Epithelial cell of esophagus (primary cell): ENCODE measurements around the gene PCNX4.

ENCODE experiments used
- DNase-seq: peaks from one replicate; pipeline ENCODE4 v3.0.0; 2010; ENCODE audit warnings: low read depth
- H3K4me3 ChIP-seq: 2 replicates; pipeline ENCODE4 v1.5.1; 2011; ENCODE audit warnings: mild to moderate bottlenecking, low read length, control low read depth
- CTCF ChIP-seq: IDR thresholded peaks from 2 replicates; pipeline ENCODE4 v1.5.1; 2011; ENCODE audit warnings: low read depth, mild to moderate bottlenecking, low read length, control low read depth, inconsistent platforms; ENCODE audit not compliant: insufficient read depth; ENCODE audit errors: missing control alignments

The PCNX4 gene

GRCh38 chr14:60161196-60162107 is 69.7 kb downstream of the PCNX4 start:
- no peak for TF ChIP-seq CTCF
- no peak overlapping the region for H3K4me3 ChIP-seq
- peak; percentile 67 for DNase-seq

GRCh38 chr14:60163693-60164092 is 72.0 kb downstream of the PCNX4 start:
- DNase-seq = no peak
- no peak overlapping the region for H3K4me3 ChIP-seq
- TF ChIP-seq CTCF = no peak

- TF ChIP-seq CTCF = no peak
- no peak for DNase-seq
- H3K4me3 ChIP-seq = peak overlapping the region; percentile 86
Observed at GRCh38 chr14:60164404-60164711, 72.6 kb downstream of the PCNX4 start.

DNA sequence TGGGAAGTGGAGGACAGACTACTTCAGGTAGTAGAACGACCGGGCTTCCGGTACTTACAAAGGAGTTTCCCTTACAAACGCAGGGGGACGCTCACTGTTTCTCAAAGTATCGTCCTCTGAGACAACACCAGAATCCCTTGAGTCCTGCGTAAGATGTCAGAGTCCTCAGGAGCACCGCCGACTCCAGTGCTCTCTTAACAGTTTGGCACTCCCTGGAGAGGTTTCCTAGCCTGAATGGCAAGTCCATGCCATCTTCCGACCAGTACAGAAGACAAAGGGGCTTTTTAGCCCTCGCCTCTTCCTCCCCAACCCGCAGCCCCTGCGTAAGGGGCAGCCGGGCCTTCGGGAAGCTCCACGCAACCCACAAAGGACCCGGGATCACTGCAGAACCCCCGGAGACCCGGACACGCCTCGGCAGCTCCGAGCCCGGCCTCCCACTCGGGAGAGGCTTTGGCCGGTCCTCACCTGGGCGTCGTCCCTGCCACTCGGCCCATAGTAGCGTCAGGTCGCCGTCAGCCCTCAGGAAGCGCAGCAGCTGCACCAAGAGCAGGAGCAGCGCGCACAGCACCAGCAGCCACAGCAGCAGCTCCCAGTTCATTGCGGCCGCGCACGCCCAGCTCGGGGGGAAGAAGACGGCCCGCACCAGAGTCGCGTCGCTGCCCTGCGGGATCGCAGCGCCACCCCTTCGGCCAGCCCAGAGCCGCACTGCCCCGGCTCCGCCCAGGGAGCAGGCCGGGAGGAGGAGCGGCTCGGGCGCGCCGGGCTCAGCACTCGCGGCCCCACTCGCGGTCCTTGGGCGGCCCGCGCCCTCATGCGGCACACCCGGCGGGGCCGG is 73.2 kb downstream of the PCNX4 start, which contains the start of gene DHRS7:
Gene DHRS7 (minus strand): TSS at position 687 of the 835 bp plus-strand sequence. CDS start 89 bp downstream, at position 598.
- peak; percentile 77 for DNase-seq
- TF ChIP-seq CTCF = no peak

DNA sequence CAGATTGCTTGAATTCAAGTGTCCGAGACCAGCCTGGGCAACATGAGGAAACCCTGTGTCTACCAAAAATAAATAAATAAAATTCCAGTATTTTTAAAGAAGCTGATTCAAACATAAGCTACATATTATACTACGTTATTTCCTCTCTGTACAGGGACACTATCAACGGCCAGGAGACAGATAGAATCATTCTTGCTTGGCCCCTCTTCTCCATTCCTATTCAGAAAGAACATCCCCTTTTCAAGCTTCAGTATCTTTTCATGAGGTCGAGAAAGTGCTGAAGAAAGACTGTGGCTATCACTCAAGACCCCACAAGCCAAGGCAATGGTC is 73.8 kb downstream of the PCNX4 start:
- DNase-seq = no peak
- H3K4me3 ChIP-seq = peak overlapping the region; percentile 86
- no peak for TF ChIP-seq CTCF

More for the DNA sequence above, 73.2 kb downstream of the PCNX4 start, which contains the start of gene DHRS7:
- peak within 1 kb of the TSS; percentile 86 for H3K4me3 ChIP-seq

GRCh38 chr14:60166142-60166541 is 74.4 kb downstream of the PCNX4 start:
- TF ChIP-seq CTCF = no peak
- H3K4me3 ChIP-seq = no peak overlapping the region
- DNase-seq = no peak

- no peak for DNase-seq
- H3K4me3 ChIP-seq = no peak overlapping the region
- TF ChIP-seq CTCF = no peak
Observed at GRCh38 chr14:60169722-60170121, 78.0 kb downstream of the PCNX4 start.
